NB4 (cell line): ENCODE measurements around the gene UCP3.

Experiments
- MAX ChIP-seq: IDR thresholded peaks from 2 replicates; pipeline ENCODE4 v1.6.1; 2011; ENCODE audit warnings: low read depth, low read length
- POLR2A ChIP-seq: IDR thresholded peaks from 2 replicates; pipeline ENCODE4 v1.6.1; 2011; ENCODE audit warnings: mild to moderate bottlenecking; ENCODE audit not compliant: insufficient read length; ENCODE audit errors: extremely low read depth
- TF ChIP-seq, protein P1 (sequence below): IDR thresholded peaks from one replicate; pipeline ENCODE4 v1.5.1; 2012; ENCODE audit warnings: low read depth, low read length

DNA sequence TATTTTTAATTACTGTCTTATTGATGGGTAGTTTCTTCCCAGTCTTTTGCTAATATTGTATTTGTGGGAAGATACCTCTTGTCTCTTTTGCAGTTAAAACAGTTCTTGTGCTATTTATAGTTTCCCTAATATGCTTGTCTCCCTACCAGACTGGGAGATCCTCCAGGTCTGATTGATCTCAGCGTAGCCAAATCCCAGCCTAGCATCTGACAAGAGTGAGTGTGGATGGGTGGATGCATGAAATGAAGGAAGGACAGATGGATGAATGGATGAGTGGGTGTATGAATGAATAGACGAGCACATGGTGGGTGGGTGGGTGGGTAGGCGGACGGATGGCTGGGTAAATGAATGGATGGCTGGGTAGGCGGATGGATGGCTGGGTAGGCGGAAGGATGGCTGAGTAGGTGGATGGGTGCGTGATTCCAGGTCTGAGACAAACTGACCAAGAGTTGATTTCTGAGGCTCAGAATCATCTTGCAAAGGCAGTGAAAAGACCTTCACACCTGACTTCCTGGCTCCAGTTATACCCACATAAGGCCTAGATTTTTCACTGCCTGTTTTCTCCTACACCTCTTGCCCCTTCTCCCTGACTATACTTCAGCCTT is 46.7 kb downstream of the UCP3 start:
- TF ChIP-seq POLR2A (no peak), MAX (no peak)
- TF ChIP-seq, protein P1, sequence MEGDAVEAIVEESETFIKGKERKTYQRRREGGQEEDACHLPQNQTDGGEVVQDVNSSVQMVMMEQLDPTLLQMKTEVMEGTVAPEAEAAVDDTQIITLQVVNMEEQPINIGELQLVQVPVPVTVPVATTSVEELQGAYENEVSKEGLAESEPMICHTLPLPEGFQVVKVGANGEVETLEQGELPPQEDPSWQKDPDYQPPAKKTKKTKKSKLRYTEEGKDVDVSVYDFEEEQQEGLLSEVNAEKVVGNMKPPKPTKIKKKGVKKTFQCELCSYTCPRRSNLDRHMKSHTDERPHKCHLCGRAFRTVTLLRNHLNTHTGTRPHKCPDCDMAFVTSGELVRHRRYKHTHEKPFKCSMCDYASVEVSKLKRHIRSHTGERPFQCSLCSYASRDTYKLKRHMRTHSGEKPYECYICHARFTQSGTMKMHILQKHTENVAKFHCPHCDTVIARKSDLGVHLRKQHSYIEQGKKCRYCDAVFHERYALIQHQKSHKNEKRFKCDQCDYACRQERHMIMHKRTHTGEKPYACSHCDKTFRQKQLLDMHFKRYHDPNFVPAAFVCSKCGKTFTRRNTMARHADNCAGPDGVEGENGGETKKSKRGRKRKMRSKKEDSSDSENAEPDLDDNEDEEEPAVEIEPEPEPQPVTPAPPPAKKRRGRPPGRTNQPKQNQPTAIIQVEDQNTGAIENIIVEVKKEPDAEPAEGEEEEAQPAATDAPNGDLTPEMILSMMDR, result no peak
